Liver (tissue), 9 donors: ENCODE results near the gene CHRD. TPM values are rescaled to one million over a fixed set of nuclear protein-coding genes. Genes with fewer than 3 reads are reported as not detected.
A peak's percentile ranks its signal among the peaks of the same experiment; 100 is the strongest.

Experiments
- DNase-seq: peaks from one replicate; pipeline ENCODE4 v3.0.0-alpha.2; 2017; ENCODE audit warnings: low spot score
- H3K27ac ChIP-seq, 2 donors: one replicate each; pipeline ENCODE4 v1.7.0; 2013; ENCODE audit warnings: inconsistent platforms in 2 of 2, low read length in 2 of 2, control low read depth in 1 of 2, low read depth in 1 of 2, mild to moderate bottlenecking in 1 of 2
- H3K27me3 ChIP-seq, 4 donors: one replicate each; pipeline versions ENCODE4 v1.6.1 to v1.7.0; 2013; ENCODE audit warnings: low read length in 3 of 4, inconsistent platforms in 1 of 4, mild to moderate bottlenecking in 1 of 4, moderate library complexity in 1 of 4; ENCODE audit not compliant: control insufficient read depth in 4 of 4, insufficient read depth in 4 of 4
- H3K36me3 ChIP-seq, 4 donors: one replicate each; pipeline versions ENCODE4 v1.6.1 to v1.7.0; 2013; ENCODE audit warnings: low read length in 3 of 4, mild to moderate bottlenecking in 3 of 4, low read depth in 1 of 4, moderate library complexity in 1 of 4; ENCODE audit not compliant: control insufficient read depth in 4 of 4, insufficient read depth in 3 of 4
- H3K4me1 ChIP-seq, 4 donors: one replicate each; pipeline versions ENCODE4 v1.6.1 to v1.7.0; 2013; ENCODE audit warnings: low read length in 3 of 4, mild to moderate bottlenecking in 3 of 4, moderate library complexity in 1 of 4; ENCODE audit not compliant: control insufficient read depth in 4 of 4, insufficient read depth in 4 of 4
- H3K4me3 ChIP-seq, 3 donors: one replicate each; pipeline versions ENCODE4 v1.6.1 to v1.7.0; 2013; ENCODE audit warnings: low read length in 3 of 3, control low read depth in 1 of 3, low read depth in 1 of 3, mild to moderate bottlenecking in 1 of 3
- H3K9ac ChIP-seq, 2 donors: one replicate each; pipeline ENCODE4 v1.7.0; 2013; ENCODE audit warnings: low read length in 2 of 2, mild to moderate bottlenecking in 2 of 2, moderate library complexity in 2 of 2, control low read depth in 1 of 2, low read depth in 1 of 2
- H3K9me3 ChIP-seq, 4 donors: one replicate each; pipeline versions ENCODE4 v1.6.1 to v1.7.0; 2013; ENCODE audit warnings: low read length in 3 of 4; ENCODE audit not compliant: control insufficient read depth in 4 of 4
- EGR1 ChIP-seq, 2 donors: IDR thresholded peaks; 2 replicates each; pipeline ENCODE4 v1.6.1; 2016 to 2018; ENCODE audit warnings: antibody characterized with exemption in 2 of 2, low read depth in 2 of 2
- FOXA2 ChIP-seq: IDR thresholded peaks from 2 replicates; pipeline ENCODE4 v1.6.1; 2016; ENCODE audit warnings: antibody characterized with exemption
- GABPA ChIP-seq, 2 donors: IDR thresholded peaks in 1 of 2; conservative IDR thresholded peaks in 1 of 2; 2 replicates each; pipeline ENCODE4 v1.6.1; 2016; ENCODE audit warnings: antibody characterized with exemption in 2 of 2, mild to moderate bottlenecking in 1 of 2, moderate library complexity in 1 of 2
- HNF4A ChIP-seq, 2 donors: conservative IDR thresholded peaks; 2 replicates each; pipeline ENCODE4 v1.6.1; 2016; ENCODE audit warnings: antibody characterized with exemption in 2 of 2, mild to moderate bottlenecking in 2 of 2
- HNF4G ChIP-seq: IDR thresholded peaks from 2 replicates; pipeline ENCODE4 v1.6.1; 2016; ENCODE audit warnings: antibody characterized with exemption
- JUND ChIP-seq, 2 donors: IDR thresholded peaks; 2 replicates each; pipeline ENCODE4 v1.6.1; 2016; ENCODE audit warnings: antibody characterized with exemption in 2 of 2
- MAX ChIP-seq: IDR thresholded peaks from 2 replicates; pipeline ENCODE4 v1.6.1; 2016; ENCODE audit warnings: antibody characterized with exemption
- NR2F2 ChIP-seq: IDR thresholded peaks from 2 replicates; pipeline ENCODE4 v1.6.1; 2016; ENCODE audit warnings: antibody characterized with exemption
- RAD21 ChIP-seq, 2 donors: IDR thresholded peaks; 2 replicates each; pipeline ENCODE4 v1.6.1; 2016; ENCODE audit warnings: antibody characterized with exemption in 2 of 2, mild to moderate bottlenecking in 2 of 2
- REST ChIP-seq: IDR thresholded peaks from 2 replicates; pipeline ENCODE4 v1.6.1; 2016; ENCODE audit warnings: antibody characterized with exemption, mild to moderate bottlenecking
- RXRA ChIP-seq, 2 donors: IDR thresholded peaks; 2 replicates each; pipeline ENCODE4 v1.6.1; 2017 to 2018; ENCODE audit warnings: antibody characterized with exemption in 2 of 2, mild to moderate bottlenecking in 1 of 2
- SP1 ChIP-seq: IDR thresholded peaks from 2 replicates; pipeline ENCODE4 v1.6.1; 2018; ENCODE audit warnings: antibody characterized with exemption, mild to moderate bottlenecking
- TAF1 ChIP-seq: conservative IDR thresholded peaks from 2 replicates; pipeline ENCODE4 v1.6.1; 2016; ENCODE audit warnings: antibody characterized with exemption, mild to moderate bottlenecking
- YY1 ChIP-seq: IDR thresholded peaks from 2 replicates; pipeline ENCODE4 v1.6.1; 2016; ENCODE audit warnings: antibody characterized with exemption, mild to moderate bottlenecking
- ZBTB33 ChIP-seq: IDR thresholded peaks from 2 replicates; pipeline ENCODE4 v1.6.1; 2016; ENCODE audit warnings: antibody characterized with exemption
- WGBS: extraction: QIAGEN DNeasy Blood & Tissue Kit; methylation state at CpG from one replicate; pipeline ENCODE4 v1.1.7; 2013; 5-methylcytosine and 5-hydroxymethylcytosine counted together
- polyA plus RNA-seq, 2 donors: library from polyadenylated mRNA; stranded (reverse) in 1 of 2; unstranded in 1 of 2; fragments of 200-250 nt in 1 of 2; fragments of >200 nt in 1 of 2; fragmentation: Nextera tagmentation in 1 of 2; extraction: Ambion mirVana in 1 of 2; gene quantifications; one replicate each; pipeline versions ENCODE4 v1.2.1 to v1.2.3, GENCODE V29; 2013 to 2015
- total RNA-seq, 2 donors: library from RNA; depleted of rRNA; stranded (reverse); fragments of >200 nt; gene quantifications; one replicate each; pipeline ENCODE4 v1.2.3, GENCODE V29; 2014
- donor health status: healthy.
- donor health status: healthy.
- donor health status: healthy.
- donor health status: healthy.
- donor health status: healthy.

CHRD gene
- total and polyA plus RNA-seq, 4 donors: 9.2 to 66.4 (median 34.9) TPM

DNA sequence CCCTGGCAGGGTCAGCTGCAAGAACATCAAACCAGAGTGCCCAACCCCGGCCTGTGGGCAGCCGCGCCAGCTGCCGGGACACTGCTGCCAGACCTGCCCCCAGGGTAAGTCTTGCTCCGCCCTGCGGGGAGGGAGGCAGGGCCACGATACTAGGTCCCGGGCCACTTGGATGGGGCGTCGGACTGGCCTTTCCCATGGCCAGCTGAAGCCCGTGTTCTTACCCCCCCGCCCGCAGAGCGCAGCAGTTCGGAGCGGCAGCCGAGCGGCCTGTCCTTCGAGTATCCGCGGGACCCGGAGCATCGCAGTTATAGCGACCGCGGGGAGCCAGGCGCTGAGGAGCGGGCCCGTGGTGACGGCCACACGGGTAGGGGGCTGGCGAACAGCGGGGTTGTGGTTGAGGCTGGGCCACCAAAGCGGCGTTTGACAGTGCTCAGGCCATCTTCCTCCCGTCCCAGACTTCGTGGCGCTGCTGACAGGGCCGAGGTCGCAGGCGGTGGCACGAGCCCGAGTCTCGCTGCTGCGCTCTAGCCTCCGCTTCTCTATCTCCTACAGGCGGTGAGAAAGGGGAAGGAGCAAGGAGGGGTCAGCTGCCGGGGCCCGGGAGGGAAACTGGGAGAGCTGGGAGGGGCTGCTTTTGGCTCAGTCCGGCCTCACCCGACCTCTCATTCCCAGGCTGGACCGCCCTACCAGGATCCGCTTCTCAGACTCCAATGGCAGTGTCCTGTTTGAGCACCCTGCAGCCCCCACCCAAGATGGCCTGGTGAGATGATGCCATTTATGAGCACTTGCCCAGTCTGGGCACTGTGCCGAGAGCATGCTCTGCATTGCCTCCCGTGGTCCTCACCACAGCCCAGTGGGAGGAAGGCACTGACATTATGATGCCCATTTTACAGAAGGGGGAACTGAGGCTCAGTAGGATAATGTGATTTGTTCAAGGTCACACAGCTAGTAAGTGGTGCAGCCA is 1.7 kb downstream of the CHRD start:
- peak overlapping the region; percentile 23 to 26 for H3K27ac ChIP-seq

GRCh38 chr3:184382326-184383032 is 2.6 kb downstream of the CHRD start:
- Histone ChIP-seq H3K9ac (no peak overlapping the region), H3K4me1 (peaks cover 3 to 18% (median 11%) of the 10 kb centered on the region in 4 donors), H3K27ac (no peak overlapping the region), H3K4me3 (no peak overlapping the region), H3K36me3 (peaks cover 8 to 35% (median 15%) of the 10 kb centered on the region in 4 donors), H3K9me3 (no peaks in the 10 kb centered on the region), H3K27me3 (no peaks in the 10 kb centered on the region)
- no peak for DNase-seq
- TF ChIP-seq YY1 (no peak), REST (no peak), FOXA2 (no peak), RAD21 (IDR thresholded peaks at IDR 0.05) (no peak), EGR1 (IDR thresholded peaks at IDR 0.05; ENCODE audit: low read depth in 2 of 2) (no peak), JUND (IDR thresholded peaks at IDR 0.05) (no peak), TAF1 (no peak), HNF4A (conservative IDR thresholded peaks at IDR 0.05) (no peak), NR2F2 (no peak), ZBTB33 (no peak), GABPA (IDR thresholded peaks at IDR 0.05 in 1 of 2, conservative IDR thresholded peaks at IDR 0.05 in 1 of 2) (no peak), HNF4G (no peak), MAX (no peak), SP1 (no peak), RXRA (IDR thresholded peaks at IDR 0.05) (no peak)
- WGBS: 95% methylated on average over 16 of the region's 16 CpGs

More for the DNA sequence above, 1.7 kb downstream of the CHRD start:
- Histone ChIP-seq H3K9ac (no peak overlapping the region), H3K27me3 (no peaks in the 10 kb centered on the region), H3K9me3 (no peaks in the 10 kb centered on the region), H3K4me3 (peak overlapping the region in 1 of 3 donors; percentile 81), H3K36me3 (peaks cover 4 to 26% (median 11%) of the 10 kb centered on the region in 4 donors), H3K4me1 (peaks cover 3 to 26% (median 11%) of the 10 kb centered on the region in 4 donors)
- whole genome bisulfite sequencing: 61% methylated on average over 55 of the region's 55 CpGs
- TF ChIP-seq RXRA (IDR thresholded peaks at IDR 0.05): peak; percentile 14 to 22
- TF ChIP-seq JUND (IDR thresholded peaks at IDR 0.05): no peak
- peak; percentile 39 for TF ChIP-seq NR2F2
- no peak for TF ChIP-seq SP1
- DNase-seq: no peak
